Kidney tubule cell (primary cell): ENCODE results near the gene NDFIP2.

Experiments
- DNase-seq: peaks from one replicate; pipeline ENCODE4 v3.0.0-alpha.2; 2018; ENCODE audit warnings: low spot score

NDFIP2 gene

GRCh38 chr13:79480954-79481684 lies at the start of gene NDFIP2:
Gene NDFIP2, plus strand, starts transcription at chr13:79481155. Its CDS starts 49 bp downstream, at chr13:79481204.
- peak; percentile 96 for DNase-seq

GRCh38 chr13:79432086-79432485 lies 48.9 kb upstream of the NDFIP2 start:
- no peak for DNase-seq

GRCh38 chr13:79432992-79433391 lies 48.0 kb upstream of the NDFIP2 start:
- no peak for DNase-seq

- no peak for DNase-seq
These were observed 46.4 kb upstream of the NDFIP2 start for GRCh38 chr13:79434556-79434955.

- no peak for DNase-seq
These were observed 45.4 kb upstream of the NDFIP2 start for GRCh38 chr13:79435561-79435990.

- DNase-seq, result no peak
These were observed 41.7 kb upstream of the NDFIP2 start for GRCh38 chr13:79439275-79439674.

- no peak for DNase-seq
These were observed 39.9 kb upstream of the NDFIP2 start for GRCh38 chr13:79440958-79441528.

- no peak for DNase-seq
These were observed 38.7 kb upstream of the NDFIP2 start for GRCh38 chr13:79442221-79442620.

GRCh38 chr13:79442706-79443105 lies 38.2 kb upstream of the NDFIP2 start:
- no peak for DNase-seq

GRCh38 chr13:79445968-79446645 lies 34.8 kb upstream of the NDFIP2 start:
- DNase-seq, result no peak

- DNase-seq, result no peak
These were observed 33.8 kb upstream of the NDFIP2 start for GRCh38 chr13:79447141-79447540.

- no peak for DNase-seq
These were observed 33.2 kb upstream of the NDFIP2 start for GRCh38 chr13:79447741-79448140.

- peak; percentile 51 for DNase-seq
These were observed 32.5 kb upstream of the NDFIP2 start for GRCh38 chr13:79448413-79448812.

- no peak for DNase-seq
These were observed 30.8 kb upstream of the NDFIP2 start for GRCh38 chr13:79450110-79450509.

- DNase-seq, result peak; percentile 94
These were observed 29.4 kb upstream of the NDFIP2 start for GRCh38 chr13:79451500-79451962.

GRCh38 chr13:79452239-79452913 lies 28.6 kb upstream of the NDFIP2 start:
- no peak for DNase-seq

GRCh38 chr13:79455331-79455730 lies 25.6 kb upstream of the NDFIP2 start:
- peak; percentile 57 for DNase-seq

GRCh38 chr13:79456051-79456450 lies 24.9 kb upstream of the NDFIP2 start:
- DNase-seq, result no peak

GRCh38 chr13:79456656-79457365 lies 24.1 kb upstream of the NDFIP2 start:
- DNase-seq, result no peak

GRCh38 chr13:79457390-79457789 lies 23.6 kb upstream of the NDFIP2 start:
- no peak for DNase-seq

- peak; percentile 60 for DNase-seq
These were observed 23.0 kb upstream of the NDFIP2 start for GRCh38 chr13:79457948-79458347.

GRCh38 chr13:79458436-79458835 lies 22.5 kb upstream of the NDFIP2 start:
- no peak for DNase-seq
